ENCODE measurements around the gene DBX2.

- TF ChIP-seq GATA2 (IDR thresholded peaks at IDR 0.05; ENCODE audit: low read depth, low read length) (no peak), GATA3 (IDR thresholded peaks at IDR 0.05; ENCODE audit: low read depth, low read length) (no peak)
These were observed 47.9 kb upstream of the DBX2 start for GRCh38 chr12:45098766-45099165.

Measured in SH-SY5Y (cell line).